ENCODE results near the gene SLC44A5.
"Not testable (repeated sequence)": the region's sequence is repeated elsewhere in the genome, so short reads cannot be mapped to it uniquely, and the experiment has no call there.

- TF ChIP-seq, protein P1, sequence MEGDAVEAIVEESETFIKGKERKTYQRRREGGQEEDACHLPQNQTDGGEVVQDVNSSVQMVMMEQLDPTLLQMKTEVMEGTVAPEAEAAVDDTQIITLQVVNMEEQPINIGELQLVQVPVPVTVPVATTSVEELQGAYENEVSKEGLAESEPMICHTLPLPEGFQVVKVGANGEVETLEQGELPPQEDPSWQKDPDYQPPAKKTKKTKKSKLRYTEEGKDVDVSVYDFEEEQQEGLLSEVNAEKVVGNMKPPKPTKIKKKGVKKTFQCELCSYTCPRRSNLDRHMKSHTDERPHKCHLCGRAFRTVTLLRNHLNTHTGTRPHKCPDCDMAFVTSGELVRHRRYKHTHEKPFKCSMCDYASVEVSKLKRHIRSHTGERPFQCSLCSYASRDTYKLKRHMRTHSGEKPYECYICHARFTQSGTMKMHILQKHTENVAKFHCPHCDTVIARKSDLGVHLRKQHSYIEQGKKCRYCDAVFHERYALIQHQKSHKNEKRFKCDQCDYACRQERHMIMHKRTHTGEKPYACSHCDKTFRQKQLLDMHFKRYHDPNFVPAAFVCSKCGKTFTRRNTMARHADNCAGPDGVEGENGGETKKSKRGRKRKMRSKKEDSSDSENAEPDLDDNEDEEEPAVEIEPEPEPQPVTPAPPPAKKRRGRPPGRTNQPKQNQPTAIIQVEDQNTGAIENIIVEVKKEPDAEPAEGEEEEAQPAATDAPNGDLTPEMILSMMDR (IDR thresholded peaks at IDR 0.05) = not testable (repeated sequence)
- not testable (repeated sequence) for TF ChIP-seq POLR2AphosphoS5 (IDR thresholded peaks at IDR 0.05); POLR2A (IDR thresholded peaks at IDR 0.05); EP300 (IDR thresholded peaks at IDR 0.05; ENCODE audit: low read depth)
Measured at GRCh38 chr1:75593457-75593856, 17.5 kb downstream of the SLC44A5 start.

All from transverse colon (tissue), 4 donors.